Activated CD8-positive, alpha-beta memory T cell treated with anti-CD3 and anti-CD28 coated beads, Interleukin-2, amount 50 U/mL, for 48 hours (primary cell): ENCODE data around the gene CDH4.
"Not testable (repeated sequence)": the region's sequence is repeated elsewhere in the genome, so short reads cannot be mapped to it uniquely, and the experiment has no call there.

Experiments
- DNase-seq: peaks from one replicate; pipeline ENCODE4 v3.0.0-alpha.2; 2020

CDH4 gene

DNA sequence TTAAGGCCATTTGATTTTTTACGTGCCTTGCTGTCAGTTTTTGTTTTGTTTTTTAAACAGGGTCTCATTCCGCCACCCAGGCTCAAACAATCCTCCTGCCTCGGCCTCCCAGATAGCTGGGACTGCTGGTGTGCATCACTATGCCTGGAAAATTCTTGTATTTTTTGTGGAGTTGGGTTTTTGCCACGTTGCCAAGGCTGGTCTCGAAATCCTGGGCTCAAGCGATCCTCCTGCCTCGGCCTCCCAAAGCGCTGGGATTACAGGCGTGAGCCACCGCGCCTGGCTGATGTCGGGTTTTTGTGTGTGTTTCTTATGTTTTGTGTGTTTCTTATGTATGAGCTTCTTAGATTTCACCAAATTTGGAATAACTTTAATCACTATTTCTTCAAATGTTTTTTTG lies 708.8 kb downstream of the CDH4 start:
- no peak for DNase-seq

GRCh38 chr20:61963149-61963548 lies 711.1 kb downstream of the CDH4 start:
- DNase-seq, result no peak

GRCh38 chr20:61963885-61964674 lies 712.0 kb downstream of the CDH4 start:
- DNase-seq, result no peak

GRCh38 chr20:61964675-61965605 lies 712.9 kb downstream of the CDH4 start:
- no peak for DNase-seq

- no peak for DNase-seq
Measured at GRCh38 chr20:61965606-61966491, 713.8 kb downstream of the CDH4 start.

GRCh38 chr20:61966492-61967244 lies 714.6 kb downstream of the CDH4 start:
- DNase-seq, result no peak

GRCh38 chr20:61967300-61967699 lies 715.2 kb downstream of the CDH4 start:
- no peak for DNase-seq

DNA sequence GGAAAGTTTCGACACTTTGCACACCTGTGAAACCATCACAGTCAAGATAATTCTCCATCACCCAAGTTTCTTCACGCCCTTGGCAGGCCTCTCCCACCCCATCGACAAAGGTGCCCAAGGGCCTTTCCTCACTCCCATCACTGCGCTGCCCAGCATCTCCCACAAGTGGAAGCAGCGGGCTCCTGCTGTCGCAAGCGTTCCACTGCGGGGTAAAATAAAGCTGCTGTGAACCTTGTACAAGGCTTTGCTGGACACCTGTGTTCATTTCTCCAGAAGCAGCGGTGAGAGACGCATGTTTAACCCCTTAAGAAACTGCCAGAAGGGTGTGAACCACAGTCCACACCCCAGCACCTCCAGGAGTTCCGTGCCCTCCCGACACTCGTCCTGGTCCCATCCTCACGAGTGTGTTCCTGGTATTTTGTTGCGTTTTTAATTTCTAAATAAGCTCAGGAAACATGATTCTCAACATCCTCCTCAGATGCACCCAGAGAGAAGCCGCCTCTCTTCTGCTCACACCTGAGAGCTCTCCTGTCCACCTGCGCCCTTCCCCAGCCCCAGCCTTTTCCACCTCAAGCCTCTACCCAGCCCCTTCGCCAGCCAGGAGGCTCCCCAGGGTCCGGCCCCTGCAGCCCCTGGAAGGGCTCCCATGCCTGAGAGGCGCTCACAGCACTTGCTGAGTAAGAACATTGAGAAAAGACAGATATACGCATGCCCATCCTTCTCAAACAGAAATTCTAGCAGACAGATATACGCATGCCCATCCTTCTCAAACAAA lies 716.2 kb downstream of the CDH4 start:
- no peak for DNase-seq

GRCh38 chr20:61968932-61969331 lies 716.9 kb downstream of the CDH4 start:
- no peak for DNase-seq

GRCh38 chr20:61969806-61970205 lies 717.7 kb downstream of the CDH4 start:
- no peak for DNase-seq

- DNase-seq, result no peak
Measured at GRCh38 chr20:61970357-61970756, 718.3 kb downstream of the CDH4 start.

DNA sequence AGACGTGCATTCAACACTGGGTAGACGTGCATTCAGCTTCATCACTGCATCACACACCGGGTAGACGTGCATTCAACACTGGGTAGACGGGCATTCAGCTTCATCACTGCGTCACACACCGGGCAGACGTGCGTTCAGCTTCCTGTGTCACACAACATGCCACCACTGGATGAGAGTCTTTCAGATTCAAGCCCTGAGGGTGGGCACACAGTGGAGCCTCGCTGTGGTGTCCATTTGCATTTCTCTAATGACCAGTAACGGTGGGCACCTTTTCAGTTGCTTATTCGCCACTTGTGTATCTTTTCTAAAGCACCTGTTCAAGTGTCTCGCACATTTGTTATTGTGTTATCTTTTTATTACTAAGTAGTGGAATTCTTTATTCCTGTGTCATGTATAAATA lies 719.5 kb downstream of the CDH4 start:
- not testable (repeated sequence) for DNase-seq

GRCh38 chr20:61972636-61973508 lies 720.8 kb downstream of the CDH4 start:
- no peak for DNase-seq

- no peak for DNase-seq
Measured at GRCh38 chr20:61973515-61974356, 721.7 kb downstream of the CDH4 start.

- DNase-seq, result no peak
Measured at GRCh38 chr20:61974357-61974665, 722.2 kb downstream of the CDH4 start.

GRCh38 chr20:61975407-61976129 lies 723.5 kb downstream of the CDH4 start:
- DNase-seq, result no peak

DNA sequence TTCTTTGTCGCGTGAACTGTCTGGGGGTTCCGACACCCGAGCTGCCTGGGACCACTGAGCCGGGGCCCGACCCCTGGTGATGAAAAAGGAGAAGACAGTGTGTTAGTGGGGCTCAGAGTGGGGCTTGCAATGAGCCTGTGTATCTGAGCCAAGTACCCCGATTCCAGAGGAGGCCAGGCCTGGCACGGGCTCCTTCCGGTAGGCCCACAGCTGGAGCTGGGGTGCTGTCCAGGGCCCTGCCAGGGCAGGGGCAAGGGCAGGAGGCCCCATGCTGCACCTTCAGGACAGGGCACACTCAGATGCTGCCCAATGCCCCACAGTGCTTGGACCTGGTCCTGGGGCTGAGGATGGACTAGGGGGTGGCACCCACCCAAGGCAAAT lies 724.2 kb downstream of the CDH4 start:
- DNase-seq, result no peak

- no peak for DNase-seq
Measured at GRCh38 chr20:61976644-61977418, 724.8 kb downstream of the CDH4 start.
